DND-41 (cell line): ENCODE results near the gene RLN1.

Experiments used
- CTCF ChIP-seq: IDR thresholded peaks from 2 replicates; pipeline ENCODE4 v1.5.1; 2012; ENCODE audit warnings: borderline replicate concordance, low read length, moderate library complexity, mild to moderate bottlenecking; ENCODE audit not compliant: poor library complexity, severe bottlenecking; ENCODE audit errors: extremely low read depth
- EZH2 ChIP-seq: IDR thresholded peaks from 3 replicates; pipeline ENCODE4 v1.6.1; 2012; ENCODE audit warnings: borderline replicate concordance, low read depth, mild to moderate bottlenecking, moderate library complexity, low read length, inconsistent platforms; ENCODE audit not compliant: severe bottlenecking

- TF ChIP-seq EZH2 (no peak), CTCF (no peak)
Observed at GRCh38 chr9:5288591-5288990, 51.1 kb downstream of the RLN1 start.
